ENCODE results near the gene R3HDM4.
"Not testable (repeated sequence)": the region's sequence is repeated elsewhere in the genome, so short reads cannot be mapped to it uniquely, and the experiment has no call there.

The R3HDM4 gene

DNA sequence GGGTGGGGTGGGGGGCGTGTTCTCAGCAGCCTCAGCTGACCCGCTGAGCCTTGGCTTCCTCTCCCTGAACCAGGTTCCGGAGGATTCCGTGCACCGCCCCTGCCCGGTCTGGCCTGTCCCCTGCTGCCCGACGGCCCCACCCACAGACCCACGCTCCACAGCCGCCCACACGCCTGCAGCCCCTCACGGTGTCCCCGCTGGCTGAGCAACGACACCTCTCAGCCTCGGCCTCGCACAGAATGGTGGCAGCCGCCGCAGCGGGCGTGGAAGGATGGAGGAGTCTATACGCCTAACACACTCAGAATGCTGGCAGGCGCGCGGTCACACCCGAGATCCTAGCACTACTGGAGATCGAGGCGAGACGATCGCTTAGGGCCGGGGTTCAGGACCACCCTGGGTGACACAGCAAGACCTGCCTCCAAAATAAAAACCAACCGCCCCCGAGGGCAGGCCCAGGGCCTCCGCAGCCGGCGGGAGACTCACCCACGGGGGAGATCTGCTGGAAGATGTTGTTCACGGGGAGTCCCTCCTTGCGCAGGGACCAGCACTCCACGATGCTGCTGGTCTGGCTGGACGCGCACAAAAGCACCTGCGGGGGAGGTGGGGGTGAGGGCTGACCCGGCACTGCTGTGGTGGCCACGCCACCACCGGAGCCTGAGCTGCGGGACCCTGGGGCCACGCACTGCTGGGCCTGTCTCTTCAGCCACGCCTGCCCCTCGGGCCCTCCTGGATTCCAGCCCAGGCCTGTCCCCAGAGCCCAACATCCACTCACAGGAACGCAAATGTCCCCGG is 28.4 kb downstream of the R3HDM4 start:
- no peak overlapping the region for H3K4me3 ChIP-seq (ENCODE audit: control insufficient read depth, low read depth, low read length)
- DNase-seq (ENCODE audit: low read depth), result no peak
- TF ChIP-seq, protein P1, sequence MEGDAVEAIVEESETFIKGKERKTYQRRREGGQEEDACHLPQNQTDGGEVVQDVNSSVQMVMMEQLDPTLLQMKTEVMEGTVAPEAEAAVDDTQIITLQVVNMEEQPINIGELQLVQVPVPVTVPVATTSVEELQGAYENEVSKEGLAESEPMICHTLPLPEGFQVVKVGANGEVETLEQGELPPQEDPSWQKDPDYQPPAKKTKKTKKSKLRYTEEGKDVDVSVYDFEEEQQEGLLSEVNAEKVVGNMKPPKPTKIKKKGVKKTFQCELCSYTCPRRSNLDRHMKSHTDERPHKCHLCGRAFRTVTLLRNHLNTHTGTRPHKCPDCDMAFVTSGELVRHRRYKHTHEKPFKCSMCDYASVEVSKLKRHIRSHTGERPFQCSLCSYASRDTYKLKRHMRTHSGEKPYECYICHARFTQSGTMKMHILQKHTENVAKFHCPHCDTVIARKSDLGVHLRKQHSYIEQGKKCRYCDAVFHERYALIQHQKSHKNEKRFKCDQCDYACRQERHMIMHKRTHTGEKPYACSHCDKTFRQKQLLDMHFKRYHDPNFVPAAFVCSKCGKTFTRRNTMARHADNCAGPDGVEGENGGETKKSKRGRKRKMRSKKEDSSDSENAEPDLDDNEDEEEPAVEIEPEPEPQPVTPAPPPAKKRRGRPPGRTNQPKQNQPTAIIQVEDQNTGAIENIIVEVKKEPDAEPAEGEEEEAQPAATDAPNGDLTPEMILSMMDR (conservative IDR thresholded peaks at IDR 0.05; ENCODE audit: control insufficient read depth, insufficient read depth, low read depth, low read length), result no peak

DNA sequence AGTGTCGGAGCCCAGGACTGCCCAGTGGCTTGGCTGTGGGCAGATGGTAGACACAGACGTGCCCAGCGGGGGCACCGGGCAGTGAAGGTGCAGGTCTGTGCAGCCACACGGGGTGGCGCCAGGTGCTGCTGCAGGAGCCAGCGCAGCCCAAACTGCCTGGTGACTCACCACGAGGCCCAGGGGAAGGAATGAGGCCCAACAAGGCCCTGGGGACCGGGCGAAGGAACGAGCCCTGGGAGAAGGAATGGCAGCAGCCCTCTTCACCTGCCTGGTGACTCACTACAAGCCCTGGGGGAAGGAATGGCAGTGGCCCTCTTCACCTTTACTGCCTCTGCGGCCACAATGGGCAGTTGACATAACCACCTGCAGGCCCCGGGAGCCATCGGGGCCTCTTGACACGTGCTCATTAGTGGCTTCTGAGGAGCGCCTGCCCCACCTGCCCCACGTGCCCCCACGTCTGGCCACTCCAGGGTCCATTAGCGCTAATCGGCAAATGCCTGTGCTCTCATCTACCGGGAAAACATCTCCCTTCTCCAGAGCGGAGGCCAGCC is 29.3 kb downstream of the R3HDM4 start:
- no peak overlapping the region for H3K4me3 ChIP-seq (ENCODE audit: control insufficient read depth, low read depth, low read length)
- DNase-seq (ENCODE audit: low read depth), result no peak
- TF ChIP-seq, protein P1 (conservative IDR thresholded peaks at IDR 0.05; ENCODE audit: control insufficient read depth, insufficient read depth, low read depth, low read length), result no peak

DNA sequence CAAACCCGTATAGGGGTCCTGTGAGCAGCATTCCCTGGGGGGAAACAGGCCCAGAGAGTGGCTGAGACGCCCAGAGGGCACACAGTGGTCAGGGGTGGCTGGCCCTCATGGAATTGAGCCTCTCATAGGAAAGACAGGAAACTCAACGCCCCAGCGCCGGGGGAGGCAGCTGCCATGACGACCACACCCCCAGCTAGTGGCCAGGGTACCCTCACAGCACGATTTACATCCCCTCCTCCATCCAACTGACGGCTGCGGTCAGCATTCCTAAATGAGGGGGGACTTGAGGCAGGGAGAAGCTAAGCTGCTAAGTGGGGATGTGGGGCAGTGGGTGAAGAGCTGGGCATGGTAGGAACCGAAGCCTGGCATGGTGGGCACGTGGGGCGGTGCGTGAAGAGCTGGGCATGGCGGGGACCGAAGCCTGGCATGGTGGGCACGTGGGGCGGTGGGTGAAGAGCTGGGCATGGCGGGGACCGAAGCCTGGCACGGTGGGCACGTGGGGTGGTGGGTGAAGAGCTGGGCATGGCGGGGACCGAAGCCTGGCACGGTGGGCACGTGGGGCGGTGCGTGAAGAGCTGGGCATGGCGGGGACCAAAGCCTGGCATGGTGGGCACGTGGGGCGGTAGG is 30.0 kb downstream of the R3HDM4 start:
- TF ChIP-seq, protein P1 (conservative IDR thresholded peaks at IDR 0.05; ENCODE audit: control insufficient read depth, insufficient read depth, low read depth, low read length), result no peak
- DNase-seq (ENCODE audit: low read depth), result no peak
- H3K4me3 ChIP-seq (ENCODE audit: control insufficient read depth, low read depth, low read length), result no peak overlapping the region

DNA sequence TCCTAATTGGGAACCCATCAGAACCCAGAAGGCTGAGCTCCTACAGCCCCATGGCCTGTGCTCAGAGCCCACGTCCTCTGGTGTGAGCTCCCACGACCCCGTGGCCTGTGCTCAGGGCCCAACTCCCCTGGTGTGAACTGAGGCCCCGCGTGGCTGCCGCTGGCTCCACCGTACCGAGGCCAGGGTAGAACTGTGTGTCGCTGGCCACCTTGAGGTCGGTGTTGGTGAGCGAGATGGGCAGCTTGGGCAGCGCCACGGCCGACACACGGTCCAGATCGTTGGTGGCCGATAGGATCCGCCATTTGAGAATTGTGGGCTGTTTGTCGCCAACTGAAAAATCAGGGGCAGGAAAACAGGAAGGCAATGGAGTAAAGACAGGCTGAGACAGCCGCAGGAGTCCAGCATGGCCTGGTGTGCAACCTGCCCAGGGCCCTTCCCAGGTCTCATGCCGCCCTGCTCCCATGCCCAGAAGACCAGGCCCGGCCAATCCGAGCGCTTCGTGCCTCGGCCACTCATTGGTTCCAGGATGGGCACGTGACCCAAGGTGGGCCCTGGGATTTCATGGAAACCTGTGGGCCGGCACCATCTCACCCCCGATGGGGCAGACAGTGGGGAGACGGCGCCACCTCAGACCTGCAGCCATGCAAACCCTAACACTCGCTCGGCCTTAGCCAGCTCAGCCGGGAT is 31.5 kb downstream of the R3HDM4 start:
- H3K4me3 ChIP-seq (ENCODE audit: control insufficient read depth, low read depth, low read length), result no peak overlapping the region
- TF ChIP-seq, protein P1 (conservative IDR thresholded peaks at IDR 0.05; ENCODE audit: control insufficient read depth, insufficient read depth, low read depth, low read length), result no peak
- no peak for DNase-seq (ENCODE audit: low read depth)

DNA sequence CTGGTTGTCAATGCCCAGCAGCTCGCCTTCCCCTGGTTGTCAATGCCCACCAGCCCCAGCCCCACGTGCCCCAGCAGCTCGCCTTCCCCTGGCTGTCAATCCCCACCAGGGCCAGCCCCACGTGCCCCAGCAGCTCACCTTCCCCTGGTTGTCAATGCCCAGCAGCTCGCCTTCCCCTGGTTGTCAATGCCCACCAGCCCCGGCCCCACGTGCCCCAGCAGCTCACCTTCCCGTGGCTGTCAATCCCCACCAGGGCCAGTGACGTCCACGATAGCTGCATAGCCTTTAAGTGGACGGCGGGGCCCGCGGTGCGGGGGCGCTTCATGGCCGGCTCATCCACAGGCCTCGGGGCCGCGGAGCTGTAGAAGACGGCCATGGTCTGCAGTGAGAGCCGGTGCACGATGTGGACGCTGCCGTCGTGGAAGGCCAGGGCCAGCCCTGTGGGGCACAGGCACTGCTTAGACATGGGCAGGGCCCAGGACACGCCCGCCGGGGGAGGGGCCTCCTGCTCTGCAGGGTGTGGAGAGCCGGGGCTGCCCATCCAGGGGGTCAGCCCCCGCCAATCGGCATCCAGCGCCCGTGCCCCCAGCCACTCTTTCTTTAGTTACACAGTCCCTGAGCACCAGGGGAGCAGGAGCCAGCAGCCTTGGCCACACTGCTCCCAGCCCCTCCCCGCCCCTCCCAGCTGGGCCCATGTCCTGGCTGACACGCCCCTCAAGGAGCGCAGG is 33.1 kb downstream of the R3HDM4 start:
- TF ChIP-seq, protein P1 (conservative IDR thresholded peaks at IDR 0.05; ENCODE audit: control insufficient read depth, insufficient read depth, low read depth, low read length), result no peak
- no peak overlapping the region for H3K4me3 ChIP-seq (ENCODE audit: control insufficient read depth, low read depth, low read length)
- no peak for DNase-seq (ENCODE audit: low read depth)

DNA sequence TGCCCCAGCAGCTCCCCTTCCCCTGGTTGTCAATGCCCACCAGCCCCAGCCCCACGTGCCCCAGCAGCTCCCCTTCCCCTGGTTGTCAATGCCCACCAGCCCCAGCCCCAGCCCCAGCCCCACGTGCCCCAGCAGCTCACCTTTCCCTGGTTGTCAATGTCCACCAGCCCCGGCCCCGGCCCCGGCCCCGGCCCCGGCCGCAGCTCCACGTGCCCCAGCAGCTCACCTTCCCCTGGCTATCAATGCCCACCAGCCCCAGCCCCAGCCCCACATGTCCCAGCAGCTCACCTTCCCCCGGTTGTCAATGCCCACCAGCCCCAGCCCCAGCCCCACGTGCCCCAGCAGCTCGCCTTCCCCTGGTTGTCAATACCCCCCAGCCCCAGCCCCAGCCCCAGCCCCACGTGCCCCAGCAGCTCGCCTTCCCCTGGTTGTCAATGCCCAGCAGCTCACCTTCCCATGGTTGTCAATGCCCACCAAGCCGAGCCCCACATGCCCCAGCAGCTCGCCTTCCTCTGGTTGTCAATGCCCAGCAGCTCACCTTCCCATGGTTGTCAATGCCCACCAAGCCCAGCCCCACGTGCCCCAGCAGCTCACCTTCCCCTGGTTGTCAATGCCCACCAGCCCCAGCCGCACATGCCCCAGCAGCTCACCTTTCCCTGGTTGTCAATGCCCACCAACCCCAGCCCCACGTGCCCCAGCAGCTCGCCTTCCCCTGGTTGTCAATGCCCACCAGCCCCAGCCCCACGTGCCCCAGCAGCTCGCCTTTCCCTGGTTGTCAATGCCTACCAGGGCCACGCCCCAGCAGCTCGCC is 34.1 kb downstream of the R3HDM4 start:
- not testable (repeated sequence) for H3K4me3 ChIP-seq (ENCODE audit: control insufficient read depth, low read depth, low read length); DNase-seq (ENCODE audit: low read depth)

DNA sequence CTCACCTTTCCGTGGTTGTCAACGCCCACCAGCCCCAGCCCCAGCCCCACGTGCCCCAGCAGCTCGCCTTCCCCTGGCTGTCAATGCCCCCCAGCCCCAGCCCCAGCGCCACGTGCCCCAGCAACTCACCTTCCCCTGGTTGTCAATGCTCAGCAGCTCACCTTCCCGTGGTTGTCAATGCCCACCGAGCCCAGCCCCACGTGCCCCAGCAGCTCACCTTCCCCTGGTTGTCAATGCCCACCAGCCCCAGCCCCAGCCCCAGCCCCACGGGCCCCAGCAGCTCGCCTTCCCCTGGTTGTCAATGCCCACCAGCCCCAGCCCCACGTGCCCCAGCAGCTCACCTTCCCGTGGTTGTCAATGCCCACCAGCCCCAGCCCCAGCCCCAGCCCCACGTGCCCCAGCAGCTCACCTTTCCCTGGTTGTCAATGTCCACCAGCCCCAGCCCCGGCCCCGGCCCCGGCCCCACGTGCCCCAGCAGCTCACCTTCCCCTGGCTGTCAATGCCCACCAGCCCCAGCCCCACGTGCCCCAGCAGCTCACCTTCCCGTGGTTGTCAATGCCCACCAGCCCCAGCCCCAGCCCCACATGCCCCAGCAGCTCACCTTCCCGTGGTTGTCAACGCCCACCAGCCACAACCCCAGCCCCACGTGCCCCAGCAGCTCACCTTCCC is 34.9 kb downstream of the R3HDM4 start:
- not testable (repeated sequence) for DNase-seq (ENCODE audit: low read depth)

More for the DNA sequence above, 34.9 kb downstream of the R3HDM4 start:
- not testable (repeated sequence) for H3K4me3 ChIP-seq (ENCODE audit: control insufficient read depth, low read depth, low read length)
